SU-DHL-6 (cell line): Measurements from ENCODE around the gene UMODL1.

Experiments
- CTCF ChIP-seq: fragments of 200-600 bp; sonication (generic); IDR thresholded peaks from one replicate; pipeline ENCODE4 v1.5.1; 2017; ENCODE audit warnings: antibody characterized with exemption, mild to moderate bottlenecking, low read length, moderate library complexity; ENCODE audit not compliant: insufficient read depth, poor library complexity, severe bottlenecking
- EZH2phosphoT487 ChIP-seq: fragments of 200-600 bp; sonication (generic), shearing (Covaris generic); conservative IDR thresholded peaks from 2 replicates; pipeline ENCODE4 v1.6.1; 2018; ENCODE audit warnings: mild to moderate bottlenecking, antibody characterized with exemption, low read length, moderate library complexity, mixed read lengths

- TF ChIP-seq CTCF (no peak), EZH2phosphoT487 (no peak)
Measured at GRCh38 chr21:42071146-42071737, at the start of gene UMODL1.
